HG02885 (cell line): ENCODE results near the gene HLA-DRB1.
"Not testable (repeated sequence)": the region's sequence is repeated elsewhere in the genome, so short reads cannot be mapped to it uniquely, and the experiment has no call there.

Experiments used
- ATAC-seq: cut with Tn5 transposase; IDR thresholded peaks from one replicate; pipeline ENCODE4 v1.9.1; 2021; ENCODE audit warnings: mild to moderate bottlenecking; ENCODE audit not compliant: unreplicated experiment, poor library complexity

The HLA-DRB1 gene

DNA sequence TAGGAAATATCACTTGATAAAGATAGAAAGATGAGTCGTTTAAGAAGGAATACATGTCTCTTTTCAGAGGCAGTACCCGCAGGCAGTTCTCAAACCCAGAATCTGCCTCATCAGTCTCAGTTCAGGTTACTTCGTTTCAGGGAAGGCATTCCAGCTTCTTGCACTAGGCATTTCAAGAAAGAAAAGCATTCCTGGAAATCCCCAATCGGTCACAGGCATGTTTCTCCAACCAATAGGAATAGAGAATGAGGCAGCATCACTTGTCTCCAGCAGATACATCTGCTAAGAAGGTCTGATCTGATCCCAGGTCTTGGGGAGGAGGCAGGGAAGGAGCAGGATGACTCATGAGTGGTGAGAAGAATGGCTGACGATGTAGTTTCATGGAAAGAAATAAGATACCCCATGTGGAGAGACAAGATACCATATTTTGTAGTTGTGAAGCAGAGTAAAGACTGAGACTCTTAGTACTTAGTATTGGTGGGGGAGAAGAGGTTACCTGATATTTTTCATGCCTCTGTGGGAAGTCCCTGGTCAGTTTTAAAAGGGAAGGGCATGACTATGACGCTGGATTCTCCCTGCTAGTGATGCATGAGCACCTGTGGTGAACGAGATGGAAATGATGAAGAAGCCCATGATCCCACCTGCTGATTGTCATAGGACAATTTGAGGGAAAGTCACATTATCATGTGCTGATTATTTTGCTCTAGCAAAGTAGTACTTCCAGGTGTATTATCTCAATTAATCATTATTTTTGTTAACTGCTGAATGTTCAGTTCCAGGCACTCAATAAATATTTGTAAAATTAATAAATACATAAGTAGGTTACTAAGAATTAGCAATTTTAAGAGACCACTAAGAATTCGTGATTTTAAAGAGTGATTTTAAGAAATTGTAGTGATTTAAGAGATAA is 20.3 kb upstream of the HLA-DRB1 start:
- ATAC-seq: peak; percentile 92

DNA sequence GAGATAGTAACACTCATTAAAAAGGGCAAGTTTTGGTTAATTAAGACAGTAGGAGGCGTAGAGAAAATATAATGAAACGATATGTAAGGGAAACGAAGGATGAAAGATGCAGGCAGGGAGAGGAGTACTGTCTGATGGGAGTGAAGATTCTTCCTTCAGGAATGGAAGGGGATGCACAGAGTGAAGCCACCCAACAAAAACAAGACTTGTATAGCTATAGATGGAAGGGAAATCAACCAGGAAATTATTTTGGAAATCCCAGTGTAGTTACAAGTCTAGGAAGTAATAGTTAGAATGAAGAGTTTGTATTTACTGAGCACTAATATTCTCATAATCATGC is 19.7 kb upstream of the HLA-DRB1 start:
- no peak for ATAC-seq

DNA sequence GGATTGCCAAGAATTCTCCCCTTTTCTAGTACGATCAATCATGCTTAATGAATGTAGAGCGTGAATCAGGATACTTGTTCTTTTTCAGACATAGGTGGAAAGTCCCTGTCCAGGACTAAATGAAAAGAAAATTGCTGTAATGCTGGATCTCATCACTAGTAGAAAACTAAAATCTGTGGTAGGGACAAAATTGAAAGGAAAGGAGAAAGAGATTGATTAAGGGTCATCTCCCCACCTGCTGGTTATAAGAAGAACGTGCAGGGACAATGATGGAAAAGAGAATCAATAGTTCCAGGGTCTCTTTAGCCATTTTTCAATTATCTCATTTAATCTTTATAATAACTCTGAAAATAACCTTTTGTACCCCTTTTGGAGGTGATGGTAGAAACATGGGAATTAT is 18.7 kb upstream of the HLA-DRB1 start:
- ATAC-seq: no peak

DNA sequence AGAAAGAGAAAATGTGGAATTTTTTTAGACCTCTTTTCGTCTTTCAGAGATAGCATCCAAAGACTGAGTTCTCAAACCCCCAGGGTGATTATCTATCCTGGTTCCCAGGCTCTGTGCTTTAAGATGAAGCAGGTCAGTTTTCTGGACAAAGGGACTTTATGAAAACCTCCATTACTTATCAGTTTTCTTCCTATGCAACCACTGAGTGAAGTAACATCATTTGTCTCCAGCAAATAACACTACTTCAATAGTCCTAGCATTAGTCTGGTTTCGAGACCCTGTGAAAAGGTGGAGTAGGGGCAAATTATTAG is 18.3 kb upstream of the HLA-DRB1 start:
- no peak for ATAC-seq

DNA sequence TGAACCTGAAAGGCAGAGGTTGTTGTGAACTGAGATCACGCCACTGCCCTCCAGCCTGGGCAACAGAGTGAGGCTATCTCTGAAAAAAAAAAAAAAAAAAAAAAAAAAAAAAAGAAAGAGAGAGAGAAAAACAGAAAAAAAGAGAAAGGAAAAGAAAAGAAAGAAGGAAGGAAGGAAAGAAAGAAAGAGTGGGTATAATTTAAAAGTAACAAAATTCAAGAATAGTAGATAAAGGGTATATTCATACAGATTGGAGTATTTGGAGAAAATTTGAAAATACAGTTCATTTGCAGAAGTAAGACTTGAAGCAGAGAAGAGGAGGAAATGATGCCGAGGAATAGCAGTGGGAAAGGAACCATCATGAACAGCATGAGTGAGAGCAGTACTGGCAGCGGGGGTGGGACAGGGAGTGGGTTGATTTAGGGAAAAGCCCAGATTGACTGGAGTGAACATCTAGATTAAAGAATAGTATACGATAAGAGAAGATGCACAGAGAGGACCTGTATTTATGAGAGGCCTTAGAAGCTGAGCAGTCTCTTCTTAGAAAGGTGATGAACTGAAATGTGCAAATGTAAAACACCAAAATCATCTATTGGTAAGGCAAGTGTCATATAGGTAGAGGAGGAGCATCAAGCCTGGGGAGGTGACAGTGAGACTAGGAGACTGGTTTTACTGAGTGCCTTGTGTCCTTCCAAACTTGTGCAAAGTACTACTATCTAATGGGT is 17.8 kb upstream of the HLA-DRB1 start:
- no peak for ATAC-seq

DNA sequence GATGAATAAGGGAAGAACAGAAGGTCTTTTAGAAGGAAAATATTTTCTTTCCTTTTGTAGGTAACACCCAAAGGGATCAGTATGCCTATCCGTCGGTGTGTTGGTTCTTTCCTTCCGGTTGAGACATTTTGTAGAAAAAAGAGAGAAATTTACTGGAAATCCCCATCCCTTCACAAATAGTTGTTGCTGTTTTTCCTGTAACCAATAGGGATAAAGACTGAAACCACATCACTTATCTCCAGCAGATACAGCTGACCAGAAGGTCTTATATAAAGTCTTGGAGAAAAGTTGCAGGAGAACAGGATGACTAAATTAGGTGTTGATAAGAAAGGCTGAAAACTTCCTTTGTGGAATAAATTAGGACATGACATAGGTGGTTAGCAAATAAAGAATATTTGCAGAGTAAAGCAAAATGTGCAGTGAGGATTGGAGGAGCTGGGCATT is 14.8 kb upstream of the HLA-DRB1 start:
- no peak for ATAC-seq

DNA sequence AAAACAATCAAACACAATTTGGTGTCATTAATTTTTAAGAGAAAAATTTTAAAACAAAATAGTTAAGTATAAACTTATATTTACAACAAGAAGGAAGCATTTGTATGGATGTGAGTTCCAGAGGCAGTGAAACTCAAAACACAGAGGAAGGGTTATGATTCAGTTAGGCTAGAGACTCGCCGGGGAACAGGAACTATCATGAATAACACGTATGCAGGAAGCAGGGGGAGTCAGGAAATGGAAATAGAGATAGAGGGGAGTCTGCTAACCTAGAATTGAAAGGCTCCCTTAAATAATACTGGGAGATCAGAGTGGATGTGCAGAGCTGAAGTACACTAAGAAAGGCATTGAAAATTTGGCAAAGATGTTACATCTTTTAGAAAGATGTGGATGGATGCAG is 14.2 kb upstream of the HLA-DRB1 start:
- no peak for ATAC-seq

DNA sequence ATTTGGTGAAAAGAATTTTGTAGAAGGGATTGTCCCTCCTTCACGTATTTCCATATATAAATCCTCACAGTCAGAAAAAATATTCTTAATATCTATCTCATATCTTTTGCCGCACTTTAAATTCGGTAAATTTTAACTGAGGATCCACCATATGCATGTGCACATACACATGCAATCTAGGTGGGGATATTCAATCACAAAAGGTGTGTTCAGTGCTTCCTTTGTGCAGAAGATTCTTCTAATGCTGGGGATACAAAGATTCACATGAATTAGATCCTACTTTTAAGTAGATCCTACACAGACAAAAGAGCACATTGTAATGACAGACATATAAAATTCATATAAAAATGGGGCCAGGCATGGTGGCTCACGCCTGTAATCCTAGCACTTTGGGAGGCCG is 13.6 kb upstream of the HLA-DRB1 start:
- ATAC-seq: no peak

GRCh38 chr6:32602383-32602782 is 12.7 kb upstream of the HLA-DRB1 start:
- no peak for ATAC-seq

- no peak for ATAC-seq
Measured at GRCh38 chr6:32597024-32597423, 7.4 kb upstream of the HLA-DRB1 start.

GRCh38 chr6:32590713-32591112 is 1.1 kb upstream of the HLA-DRB1 start:
- ATAC-seq: not testable (repeated sequence)

DNA sequence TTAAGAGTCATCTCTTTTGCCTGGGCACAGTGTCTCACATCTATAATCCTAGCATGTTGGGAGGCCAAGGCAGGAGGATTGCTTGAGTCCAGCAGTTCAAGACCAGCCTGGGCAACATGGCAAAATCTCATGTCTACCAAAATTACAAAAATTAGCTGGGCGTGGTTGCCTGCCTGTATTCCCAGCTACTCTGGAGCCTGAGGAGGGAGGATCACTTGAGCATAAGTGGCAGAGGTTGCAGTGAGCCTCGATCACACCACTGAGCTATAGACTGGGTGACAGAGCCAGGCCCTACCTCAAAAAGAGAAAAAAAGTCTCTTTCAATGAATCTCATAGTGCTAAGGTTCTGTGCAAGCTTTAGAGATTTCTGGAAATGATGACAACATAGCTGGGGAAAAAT is 1.5 kb downstream of the HLA-DRB1 start:
- ATAC-seq: no peak

- ATAC-seq: no peak
Measured at GRCh38 chr6:32583527-32583898, 6.1 kb downstream of the HLA-DRB1 start.

GRCh38 chr6:32581315-32582095 is 8.1 kb downstream of the HLA-DRB1 start:
- no peak for ATAC-seq

DNA sequence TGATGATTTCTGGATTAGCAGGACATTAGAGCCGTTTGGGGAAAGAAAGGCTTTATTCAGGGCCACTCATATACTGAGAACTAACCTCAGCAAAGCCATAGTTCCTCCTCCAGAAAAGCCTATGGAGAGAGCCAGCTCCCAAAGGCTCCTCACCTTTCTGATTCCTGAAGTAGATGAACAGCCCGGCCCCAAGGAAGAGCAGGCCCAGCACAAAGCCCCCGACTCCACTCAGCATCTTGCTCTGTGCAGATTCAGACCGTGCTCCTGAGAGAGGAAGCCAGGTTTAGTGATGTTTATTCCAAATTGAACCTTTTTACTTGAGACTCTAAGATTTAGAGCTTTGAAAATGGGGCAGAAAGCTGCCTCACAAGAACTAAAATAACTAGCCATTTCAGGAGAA is 9.1 kb downstream of the HLA-DRB1 start:
- ATAC-seq: no peak

DNA sequence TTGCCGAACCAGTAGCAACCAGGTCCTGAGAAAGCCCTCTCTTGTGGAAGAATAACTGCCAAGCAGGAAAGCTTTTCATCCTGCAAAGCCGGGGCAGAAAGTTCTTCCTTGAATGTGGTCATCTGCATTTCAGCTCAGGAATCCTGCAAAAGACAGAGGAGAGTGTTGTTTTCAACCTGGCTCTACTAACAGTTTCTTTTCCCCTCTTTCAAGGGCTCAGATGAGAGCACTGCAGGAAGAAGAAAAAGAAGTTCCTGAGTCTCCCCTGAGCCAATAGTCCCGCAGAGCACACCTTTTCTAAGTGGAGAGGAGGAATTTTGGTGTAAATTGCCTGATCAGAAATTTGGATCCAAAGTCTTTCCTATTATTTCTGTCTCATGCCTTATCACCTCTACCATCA is 10.7 kb downstream of the HLA-DRB1 start:
- ATAC-seq: no peak

DNA sequence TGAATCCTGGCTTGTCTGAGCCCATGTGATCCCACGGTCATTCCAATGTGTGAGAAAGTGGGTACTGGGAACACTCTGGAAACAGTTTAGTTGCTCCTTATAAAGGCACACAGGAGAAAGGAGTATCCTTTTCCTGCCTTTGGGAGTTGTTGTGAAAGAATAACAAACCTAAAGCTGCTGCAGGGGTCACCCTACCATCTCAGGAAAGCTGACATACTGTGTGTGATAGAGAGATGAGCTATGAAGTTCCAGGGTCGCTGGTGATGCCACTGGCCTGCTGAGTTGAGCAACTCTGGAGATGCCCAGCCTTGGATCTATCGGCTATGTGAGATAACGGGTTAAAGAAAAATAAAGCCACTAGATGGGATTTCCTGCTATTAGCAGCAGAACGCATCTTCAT is 12.2 kb downstream of the HLA-DRB1 start:
- not testable (repeated sequence) for ATAC-seq

- no peak for ATAC-seq
Measured at GRCh38 chr6:32576250-32576649, 13.4 kb downstream of the HLA-DRB1 start.

DNA sequence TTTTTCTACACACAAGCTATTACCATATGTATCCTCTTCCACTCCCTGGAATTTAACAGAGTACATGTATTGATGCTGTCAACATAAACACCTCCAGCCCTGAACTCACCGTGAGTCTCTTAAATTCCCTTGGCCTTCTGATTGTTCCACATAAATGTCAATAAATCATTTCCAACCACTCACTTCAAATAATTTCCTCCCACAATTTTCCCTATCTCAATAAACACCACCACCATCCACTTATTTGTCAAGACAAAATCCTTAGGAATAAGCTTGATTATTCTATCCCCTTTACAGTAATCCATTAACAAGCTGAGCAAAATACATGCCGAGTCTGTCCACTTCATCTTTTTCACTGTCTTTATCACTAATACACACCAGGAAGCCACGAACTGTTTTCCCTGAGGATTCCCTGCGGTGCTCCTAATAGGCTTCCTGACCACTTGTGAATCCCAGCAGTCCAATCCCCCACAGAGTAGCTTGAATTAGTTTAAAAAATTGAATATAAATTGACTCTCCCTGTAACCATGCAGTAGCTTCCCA is 19.2 kb downstream of the HLA-DRB1 start:
- ATAC-seq: no peak

GRCh38 chr6:32568561-32568960 is 21.1 kb downstream of the HLA-DRB1 start:
- no peak for ATAC-seq

GRCh38 chr6:32566957-32567356 is 22.7 kb downstream of the HLA-DRB1 start:
- ATAC-seq: no peak
